ENCODE data around the gene BBS5.

- no peak for TF ChIP-seq POLR2A (IDR thresholded peaks at IDR 0.05; ENCODE audit: low read length)
- TF ChIP-seq CTCF (IDR thresholded peaks at IDR 0.05) = no peak
- TF ChIP-seq ZSCAN20 (CRISPR knock-in tag; IDR thresholded peaks at IDR 0.05) = no peak
- no peak for TF ChIP-seq RFX5 (IDR thresholded peaks at IDR 0.05)
- TF ChIP-seq BCL3 (IDR thresholded peaks at IDR 0.05) = no peak
- no peak for TF ChIP-seq MYC (IDR thresholded peaks at IDR 0.05; ENCODE audit: borderline replicate concordance, low read length)
- TF ChIP-seq CEBPB (IDR thresholded peaks at IDR 0.05) = no peak
- no peak for TF ChIP-seq POLR2AphosphoS2 (conservative IDR thresholded peaks at IDR 0.05; ENCODE audit: low read length)
- no peak for TF ChIP-seq CHD2 (IDR thresholded peaks at IDR 0.05; ENCODE audit: low read length, partially characterized antibody)
Observed at GRCh38 chr2:169512525-169512924, 33.2 kb downstream of the BBS5 start.
